ENCODE results near the gene RBMXL2.

Gene RBMXL2

GRCh38 chr11:7088921-7089320 is at the start of gene RBMXL2:
Gene RBMXL2, plus strand, starts transcription at chr11:7088998. Its CDS starts 123 bp downstream, at chr11:7089121.
- Histone ChIP-seq H3K4me2 (no peak within 1 kb of the TSS), H3K4me3 (no peak within 1 kb of the TSS), H3K27ac (no peak within 1 kb of the TSS), H4K20me1 (no peaks in the 10 kb centered on the region), H3K9ac (no peak within 1 kb of the TSS), H3K9me3 (replicated peaks in 1 of 11) (peaks cover 16 to 21% (median 18%) of the 10 kb centered on the region in 11 experiments), H3K4me1 (no peaks in the 10 kb centered on the region), H3K27me3 (no peaks in the 10 kb centered on the region), H3K36me3 (no peaks in the 10 kb centered on the region)
- no peak for TF ChIP-seq Cebpa-rat (IDR thresholded peaks at IDR 0.05)

DNA sequence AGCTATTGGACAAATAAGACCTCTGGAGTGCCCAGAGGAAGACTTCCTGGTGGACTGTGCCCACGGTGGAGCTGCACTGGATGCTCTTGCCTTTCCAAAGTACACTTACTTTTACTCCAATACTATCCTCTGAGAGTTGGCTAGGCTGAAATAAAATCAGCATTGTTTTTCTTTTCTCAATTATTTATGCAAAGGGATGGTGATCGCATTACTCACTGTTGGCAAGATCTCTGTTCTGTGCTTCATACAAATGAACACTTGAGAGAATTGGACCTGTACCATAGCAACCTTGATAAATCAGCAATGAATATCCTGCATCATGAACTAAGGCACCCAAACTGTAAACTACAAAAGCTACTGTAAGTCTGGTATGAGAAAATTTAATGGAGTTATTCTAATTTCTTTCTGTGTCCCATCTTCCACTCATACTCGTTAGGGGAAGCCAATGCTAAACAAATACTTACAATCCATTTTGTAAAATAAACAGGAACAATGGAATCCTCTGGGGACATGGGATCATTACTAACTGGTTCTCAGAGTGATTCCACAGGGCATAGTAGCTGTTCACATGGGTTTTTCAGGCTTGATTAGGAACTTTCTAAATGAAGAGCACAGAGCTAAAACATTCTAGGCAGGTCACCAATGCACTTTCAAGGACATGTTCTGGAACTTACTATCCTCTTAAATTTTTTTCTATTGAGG is 42.2 kb upstream of the RBMXL2 start:
- TF ChIP-seq Cebpa-rat (IDR thresholded peaks at IDR 0.05) = no peak
- Histone ChIP-seq H3K4me1 (no peaks in the 10 kb centered on the region), H3K27me3 (no peaks in the 10 kb centered on the region), H3K4me3 (no peak overlapping the region), H3K9ac (no peak overlapping the region), H3K27ac (no peak overlapping the region), H4K20me1 (no peaks in the 10 kb centered on the region), H3K36me3 (no peaks in the 10 kb centered on the region), H3K4me2 (no peak overlapping the region), H3K9me3 (replicated peaks in 1 of 11) (no peaks in the 10 kb centered on the region)

DNA sequence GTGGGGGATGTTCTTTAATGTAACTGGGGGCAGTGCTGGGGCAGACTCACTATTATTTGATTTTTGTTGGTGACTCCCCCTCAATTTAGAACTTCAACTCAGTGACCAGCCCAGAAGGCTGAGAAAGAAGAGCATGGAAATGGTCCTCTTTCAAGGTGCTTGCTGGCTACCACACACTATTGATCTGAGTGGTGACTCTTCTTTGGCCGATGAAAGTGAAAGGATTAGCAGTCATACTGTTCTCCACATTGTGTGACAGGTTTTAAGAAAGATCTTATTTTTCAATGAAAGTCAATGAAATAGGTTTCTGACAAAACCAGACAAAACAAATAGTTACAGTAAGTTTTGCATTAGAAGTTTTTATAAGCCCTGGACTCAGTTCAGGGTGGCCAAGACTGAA is 38.6 kb upstream of the RBMXL2 start:
- no peak overlapping the region for H3K4me3 ChIP-seq

DNA sequence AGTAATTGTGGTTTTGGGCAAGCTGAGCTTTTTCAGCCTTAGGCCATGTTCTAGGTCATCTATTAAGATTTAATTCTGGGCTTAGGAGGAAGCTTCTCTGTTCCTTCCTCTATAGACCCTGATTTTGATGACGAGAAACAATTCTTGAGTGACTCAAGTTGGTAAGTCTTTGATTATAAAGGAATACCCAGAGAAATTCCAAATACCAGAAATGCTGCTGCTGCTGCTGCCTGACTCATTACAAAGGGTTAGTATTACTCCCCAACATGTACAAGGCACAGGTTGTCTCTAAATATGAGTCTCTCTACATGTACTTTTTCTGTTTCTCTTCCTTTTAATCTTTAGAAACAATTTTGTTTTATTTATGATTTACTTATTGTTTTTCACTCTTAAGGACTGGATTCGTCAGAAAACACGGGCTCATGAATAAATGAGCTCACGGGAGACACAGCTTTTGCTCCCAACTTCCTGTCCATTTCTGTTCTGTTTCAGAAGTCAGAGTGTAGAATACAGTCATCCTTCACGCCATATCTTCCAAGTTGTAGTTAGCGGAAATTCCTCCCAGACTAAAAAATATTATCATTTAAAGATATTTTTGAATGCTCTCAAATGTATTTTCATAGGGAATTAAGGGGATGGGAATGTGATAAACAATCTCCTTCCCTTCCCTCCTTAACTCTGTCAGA is 31.8 kb upstream of the RBMXL2 start:
- Histone ChIP-seq H4K20me1 (no peaks in the 10 kb centered on the region), H3K9me3 (replicated peaks in 1 of 11) (no peaks in the 10 kb centered on the region), H3K9ac (no peak overlapping the region), H3K4me3 (no peak overlapping the region), H3K4me2 (no peak overlapping the region), H3K27ac (no peak overlapping the region), H3K27me3 (no peaks in the 10 kb centered on the region), H3K36me3 (no peaks in the 10 kb centered on the region), H3K4me1 (no peaks in the 10 kb centered on the region; a peak in 1 of 20 replicates)
- TF ChIP-seq Cebpa-rat (IDR thresholded peaks at IDR 0.05) = no peak

More for the DNA sequence above, 38.6 kb upstream of the RBMXL2 start:
- H3K4me2 ChIP-seq = no peak overlapping the region
- no peaks in the 10 kb centered on the region for H4K20me1 ChIP-seq
- H3K27me3 ChIP-seq = no peaks in the 10 kb centered on the region
- H3K27ac ChIP-seq = no peak overlapping the region
- H3K4me1 ChIP-seq = no peaks in the 10 kb centered on the region
- no peak for TF ChIP-seq Cebpa-rat (IDR thresholded peaks at IDR 0.05)
- no peaks in the 10 kb centered on the region for H3K9me3 ChIP-seq (replicated peaks in 1 of 11)
- no peak overlapping the region for H3K9ac ChIP-seq
- H3K36me3 ChIP-seq = no peaks in the 10 kb centered on the region

- Histone ChIP-seq H3K9me3 (replicated peaks in 1 of 11) (no peaks in the 10 kb centered on the region), H3K4me3 (no peak overlapping the region), H3K4me1 (no peaks in the 10 kb centered on the region; a peak in 1 of 20 replicates), H3K27me3 (no peaks in the 10 kb centered on the region), H3K9ac (no peak overlapping the region), H3K4me2 (no peak overlapping the region), H3K36me3 (no peaks in the 10 kb centered on the region), H4K20me1 (no peaks in the 10 kb centered on the region), H3K27ac (no peak overlapping the region)
- no peak for TF ChIP-seq Cebpa-rat (IDR thresholded peaks at IDR 0.05)
These were observed 31.2 kb upstream of the RBMXL2 start for GRCh38 chr11:7057641-7058040.

DNA sequence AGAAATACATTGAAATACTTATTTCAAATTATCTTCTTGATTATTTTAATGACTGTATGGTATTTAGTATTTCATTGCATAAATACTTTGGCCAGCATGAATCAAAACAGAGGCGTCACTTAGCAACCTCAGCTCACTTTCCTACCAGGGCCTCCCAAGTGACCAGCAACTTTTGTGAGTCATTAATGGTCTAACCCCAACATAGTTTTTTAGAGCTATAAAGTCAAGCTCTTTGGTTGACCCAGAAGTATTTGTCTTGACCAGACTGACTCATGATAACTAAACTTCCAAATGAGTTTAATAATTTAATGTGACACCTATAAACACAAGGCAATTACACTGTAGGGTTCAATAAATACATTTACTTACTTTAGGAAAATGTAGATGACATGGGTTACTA is 27.9 kb upstream of the RBMXL2 start:
- H3K4me2 ChIP-seq = no peak overlapping the region
- H3K4me3 ChIP-seq = no peak overlapping the region
- H3K36me3 ChIP-seq = no peaks in the 10 kb centered on the region
- H3K27ac ChIP-seq = no peak overlapping the region
- no peak overlapping the region for H3K9ac ChIP-seq
- H3K27me3 ChIP-seq = no peaks in the 10 kb centered on the region
- H3K4me1 ChIP-seq = no peaks in the 10 kb centered on the region
- H4K20me1 ChIP-seq = no peaks in the 10 kb centered on the region
- no peaks in the 10 kb centered on the region for H3K9me3 ChIP-seq (replicated peaks in 1 of 11)
- no peak for TF ChIP-seq Cebpa-rat (IDR thresholded peaks at IDR 0.05)

- no peaks in the 10 kb centered on the region for H3K9me3 ChIP-seq (replicated peaks in 1 of 11)
- H3K9ac ChIP-seq = no peak overlapping the region
- no peak overlapping the region for H3K4me3 ChIP-seq
- H3K4me1 ChIP-seq = no peaks in the 10 kb centered on the region
- H3K4me2 ChIP-seq = no peak overlapping the region
- no peaks in the 10 kb centered on the region for H4K20me1 ChIP-seq
- H3K36me3 ChIP-seq = no peaks in the 10 kb centered on the region
- no peaks in the 10 kb centered on the region for H3K27me3 ChIP-seq
- no peak for TF ChIP-seq Cebpa-rat (IDR thresholded peaks at IDR 0.05)
- H3K27ac ChIP-seq = no peak overlapping the region
These were observed 26.3 kb upstream of the RBMXL2 start for GRCh38 chr11:7062534-7062933.

GRCh38 chr11:7072401-7073028 is 16.3 kb upstream of the RBMXL2 start:
- H3K4me1 ChIP-seq = no peaks in the 10 kb centered on the region
- no peaks in the 10 kb centered on the region for H4K20me1 ChIP-seq
- H3K36me3 ChIP-seq = no peaks in the 10 kb centered on the region
- H3K27ac ChIP-seq = no peak overlapping the region
- no peaks in the 10 kb centered on the region for H3K9me3 ChIP-seq (replicated peaks in 1 of 11)
- H3K4me3 ChIP-seq = no peak overlapping the region
- no peak overlapping the region for H3K4me2 ChIP-seq
- no peak for TF ChIP-seq Cebpa-rat (IDR thresholded peaks at IDR 0.05)
- H3K9ac ChIP-seq = no peak overlapping the region
- no peaks in the 10 kb centered on the region for H3K27me3 ChIP-seq

GRCh38 chr11:7077101-7077500 is 11.7 kb upstream of the RBMXL2 start:
- H3K27ac ChIP-seq = no peak overlapping the region
- H3K9ac ChIP-seq = no peak overlapping the region
- H3K27me3 ChIP-seq = no peaks in the 10 kb centered on the region
- no peaks in the 10 kb centered on the region for H3K36me3 ChIP-seq
- H4K20me1 ChIP-seq = no peaks in the 10 kb centered on the region
- H3K4me1 ChIP-seq = no peaks in the 10 kb centered on the region
- peaks cover 15 to 31% (median 20%) of the 10 kb centered on the region in 11 experiments; a peak in 21 of 22 replicates for H3K9me3 ChIP-seq (replicated peaks in 1 of 11)
- H3K4me3 ChIP-seq = no peak overlapping the region
- no peak for TF ChIP-seq Cebpa-rat (IDR thresholded peaks at IDR 0.05)
- no peak overlapping the region for H3K4me2 ChIP-seq

All from BLaER1 treated with 17β-estradiol and CSF1 and Interleukin-3, amounts not matched to agents 10 nM and 100 nM (cell line).